ENCODE results near the gene OSBPL9. TPM values are rescaled to one million over a fixed set of nuclear protein-coding genes. Genes with fewer than 3 reads are reported as not detected.

The OSBPL9 gene
- total and polyA plus RNA-seq, 9 of the 15 experiments (the other 6 are each of a cell fraction or from before 2014, with no cell fraction given): 43.9 to 217 (median 170) TPM

DNA sequence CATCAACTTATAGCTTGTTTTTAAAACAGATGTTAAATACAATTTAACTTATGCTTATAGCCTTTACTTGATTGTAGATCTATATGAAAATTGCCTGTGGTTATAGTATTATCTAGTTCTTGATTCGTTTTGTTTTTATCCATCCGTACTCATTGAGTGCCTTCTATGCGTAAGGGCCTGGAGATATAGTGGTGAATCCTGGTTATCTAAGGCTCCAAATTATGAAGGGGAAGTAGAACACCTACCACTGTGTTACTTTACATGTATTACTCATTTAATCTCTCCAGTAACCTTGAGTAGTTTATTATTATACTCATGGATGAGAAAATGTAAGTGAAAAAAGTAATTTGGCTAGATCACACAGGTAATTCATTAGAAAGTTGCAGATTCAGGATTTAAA lies 121.8 kb downstream of the OSBPL9 start (continued):
- TF ChIP-seq JUNB (CRISPR knock-in tag; conservative IDR thresholded peaks at IDR 0.05): no peak
- 0 out of 2 replicates have a peak, but pooled peaks have one; percentile 40 for TF ChIP-seq HLTF (IDR thresholded peaks at IDR 0.05)
- TF ChIP-seq, protein P1, sequence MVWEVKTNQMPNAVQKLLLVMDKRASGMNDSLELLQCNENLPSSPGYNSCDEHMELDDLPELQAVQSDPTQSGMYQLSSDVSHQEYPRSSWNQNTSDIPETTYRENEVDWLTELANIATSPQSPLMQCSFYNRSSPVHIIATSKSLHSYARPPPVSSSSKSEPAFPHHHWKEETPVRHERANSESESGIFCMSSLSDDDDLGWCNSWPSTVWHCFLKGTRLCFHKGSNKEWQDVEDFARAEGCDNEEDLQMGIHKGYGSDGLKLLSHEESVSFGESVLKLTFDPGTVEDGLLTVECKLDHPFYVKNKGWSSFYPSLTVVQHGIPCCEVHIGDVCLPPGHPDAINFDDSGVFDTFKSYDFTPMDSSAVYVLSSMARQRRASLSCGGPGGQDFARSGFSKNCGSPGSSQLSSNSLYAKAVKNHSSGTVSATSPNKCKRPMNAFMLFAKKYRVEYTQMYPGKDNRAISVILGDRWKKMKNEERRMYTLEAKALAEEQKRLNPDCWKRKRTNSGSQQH (CRISPR knock-in tag; IDR thresholded peaks at IDR 0.05): 0 out of 2 replicates have a peak, but pooled peaks have one; percentile 18
- no peak for TF ChIP-seq FOXM1 (IDR thresholded peaks at IDR 0.05; ENCODE audit: low read depth)
- no peak for TF ChIP-seq FOXM1 (CRISPR knock-in tag; IDR thresholded peaks at IDR 0.05; ENCODE audit: low read depth)
- TF ChIP-seq, protein P2, sequence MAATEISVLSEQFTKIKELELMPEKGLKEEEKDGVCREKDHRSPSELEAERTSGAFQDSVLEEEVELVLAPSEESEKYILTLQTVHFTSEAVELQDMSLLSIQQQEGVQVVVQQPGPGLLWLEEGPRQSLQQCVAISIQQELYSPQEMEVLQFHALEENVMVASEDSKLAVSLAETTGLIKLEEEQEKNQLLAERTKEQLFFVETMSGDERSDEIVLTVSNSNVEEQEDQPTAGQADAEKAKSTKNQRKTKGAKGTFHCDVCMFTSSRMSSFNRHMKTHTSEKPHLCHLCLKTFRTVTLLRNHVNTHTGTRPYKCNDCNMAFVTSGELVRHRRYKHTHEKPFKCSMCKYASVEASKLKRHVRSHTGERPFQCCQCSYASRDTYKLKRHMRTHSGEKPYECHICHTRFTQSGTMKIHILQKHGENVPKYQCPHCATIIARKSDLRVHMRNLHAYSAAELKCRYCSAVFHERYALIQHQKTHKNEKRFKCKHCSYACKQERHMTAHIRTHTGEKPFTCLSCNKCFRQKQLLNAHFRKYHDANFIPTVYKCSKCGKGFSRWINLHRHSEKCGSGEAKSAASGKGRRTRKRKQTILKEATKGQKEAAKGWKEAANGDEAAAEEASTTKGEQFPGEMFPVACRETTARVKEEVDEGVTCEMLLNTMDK (IDR thresholded peaks at IDR 0.05; ENCODE audit: borderline replicate concordance, insufficient read depth, low read depth, low read length, poor library complexity, severe bottlenecking): no peak
- TF ChIP-seq U2AF2 (optimal IDR thresholded peaks at IDR 0.05; ENCODE audit: low read depth, low read length): no peak
- TF ChIP-seq DPF2 (IDR thresholded peaks at IDR 0.05): peak; percentile 29; the same call in 1 of the 2 replicates
- TF ChIP-seq IRF1 (CRISPR knock-in tag; IDR thresholded peaks at IDR 0.05; ENCODE audit: borderline replicate concordance): no peak
- TF ChIP-seq ZSCAN29 (IDR thresholded peaks at IDR 0.05): no peak
- no peak for TF ChIP-seq FOXK2 (conservative IDR thresholded peaks at IDR 0.05 in 1 of 2, IDR thresholded peaks at IDR 0.05 in 1 of 2; ENCODE audit: low read depth in 2 of 2)
- TF ChIP-seq TEAD4 (IDR thresholded peaks at IDR 0.05; ENCODE audit: low read length): peak; percentile 59
- no peak for TF ChIP-seq TEAD4 (CRISPR knock-in tag; IDR thresholded peaks at IDR 0.05; ENCODE audit: borderline replicate concordance)
- TF ChIP-seq ZNF584 (CRISPR knock-in tag; IDR thresholded peaks at IDR 0.05; ENCODE audit: low read depth): no peak
- no peak for TF ChIP-seq RERE (CRISPR knock-in tag; IDR thresholded peaks at IDR 0.05; ENCODE audit: borderline replicate concordance)
- TF ChIP-seq CSDE1 (IDR thresholded peaks at IDR 0.05): 0 out of 4 replicates have a peak, but pooled peaks of 1 of the 2 experiments have one; percentile 31
- TF ChIP-seq TCFL5 (CRISPR knock-in tag; conservative IDR thresholded peaks at IDR 0.05): no peak
- TF ChIP-seq PHF21A (IDR thresholded peaks at IDR 0.05; ENCODE audit: borderline replicate concordance, low read depth): no peak
- TF ChIP-seq SOX6 (IDR thresholded peaks at IDR 0.05): 0 out of 2 replicates have a peak, but pooled peaks have one; percentile 19
